Cerebellar nuclear complex (tissue), 1 donor: ENCODE results near the gene INPP5A.
"Not testable (repeated sequence)": the region's sequence is repeated elsewhere in the genome, so short reads cannot be mapped to it uniquely, and the experiment has no call there.

Experiments
- DNase-seq, 2 experiments: peaks; one replicate each; lab custom pipeline; 2025; lab: John Stamatoyannopoulos, UW

The INPP5A gene

GRCh38 chr10:132815168-132815857 lies 277.7 kb downstream of the INPP5A start:
- no peak for DNase-seq

- DNase-seq, result no peak
Measured at GRCh38 chr10:132816718-132817117, 279.1 kb downstream of the INPP5A start.

GRCh38 chr10:132817701-132818211 lies 280.2 kb downstream of the INPP5A start:
- no peak for DNase-seq

GRCh38 chr10:132820056-132820455 lies 282.5 kb downstream of the INPP5A start:
- DNase-seq, result no peak

- not testable (repeated sequence) for DNase-seq
Measured at GRCh38 chr10:132825783-132826523, 288.4 kb downstream of the INPP5A start.

- no peak for DNase-seq
Measured at GRCh38 chr10:132826524-132827422, 289.2 kb downstream of the INPP5A start.

- no peak for DNase-seq
Measured at GRCh38 chr10:132827423-132827789, 289.8 kb downstream of the INPP5A start.

GRCh38 chr10:132827861-132828539 lies 290.4 kb downstream of the INPP5A start:
- no peak for DNase-seq

- no peak for DNase-seq
Measured at GRCh38 chr10:132828681-132829080, 291.1 kb downstream of the INPP5A start.

GRCh38 chr10:132829403-132829802 lies 291.8 kb downstream of the INPP5A start:
- DNase-seq, result no peak

- DNase-seq, result no peak
Measured at GRCh38 chr10:132832186-132832969, 294.8 kb downstream of the INPP5A start.
